Osteocyte (in vitro differentiated cells): ENCODE results near the gene RASSF5. TPM values are rescaled to one million over a fixed set of nuclear protein-coding genes. Genes with fewer than 3 reads are reported as not detected.

ENCODE experiments used
- DNase-seq: peaks from one replicate; pipeline ENCODE4 v3.0.0; 2021; ENCODE audit warnings: mixed read lengths; ENCODE audit not compliant: unreplicated experiment; ENCODE audit errors: extremely low spot score
- H3K27ac Mint-ChIP-seq: one replicate; pipeline ENCODE4 v1.8.0; 2021; ENCODE audit warnings: mild to moderate bottlenecking, mixed read lengths; ENCODE audit not compliant: unreplicated experiment
- H3K27me3 Mint-ChIP-seq: one replicate; pipeline ENCODE4 v1.8.0; 2021; ENCODE audit warnings: mixed read lengths; ENCODE audit not compliant: unreplicated experiment
- H3K36me3 Mint-ChIP-seq: one replicate; pipeline ENCODE4 v1.8.0; 2021; ENCODE audit warnings: mixed read lengths; ENCODE audit not compliant: unreplicated experiment
- H3K4me1 Mint-ChIP-seq: one replicate; pipeline ENCODE4 v1.8.0; 2021; ENCODE audit warnings: mixed read lengths; ENCODE audit not compliant: unreplicated experiment
- H3K4me3 Mint-ChIP-seq: one replicate; pipeline ENCODE4 v1.8.0; 2021; ENCODE audit warnings: mild to moderate bottlenecking, moderate library complexity, mixed read lengths; ENCODE audit not compliant: unreplicated experiment
- H3K9me3 Mint-ChIP-seq: one replicate; pipeline ENCODE4 v1.8.0; 2021; ENCODE audit warnings: mixed read lengths; ENCODE audit not compliant: unreplicated experiment
- CTCF ChIP-seq: fragments of 200-600 bp; sonication (generic); IDR thresholded peaks from 2 replicates; pipeline ENCODE4 v1.5.0; 2021; ENCODE audit warnings: antibody characterized with exemption, mild to moderate bottlenecking, moderate library complexity
- microRNA-seq: library from miRNA; unstranded; fragments of <30 nt; microRNA quantifications from one replicate; pipeline ENCODE4 v1.1.0, GENCODE V29; 2020; ENCODE audit not compliant: unreplicated experiment
- total RNA-seq: library from RNA; stranded (reverse); gene quantifications from 2 replicates; pipeline ENCODE4 v1.2.1, GENCODE V29; 2021

Gene RASSF5
- total RNA-seq, 1 donor from 2014 or later: not detected

GRCh38 chr1:206636671-206637070 is 129.3 kb downstream of the RASSF5 start:
- TF ChIP-seq CTCF: no peak
- Mint-ChIP-seq H3K27ac (no peak overlapping the region), H3K4me1 (peaks cover 19% of the 10 kb centered on the region), H3K36me3 (no peaks in the 10 kb centered on the region), H3K9me3 (no peaks in the 10 kb centered on the region), H3K4me3 (peak overlapping the region; percentile 79), H3K27me3 (peaks cover 6% of the 10 kb centered on the region)
- no peak for DNase-seq

- Mint-ChIP-seq H3K36me3 (no peaks in the 10 kb centered on the region), H3K9me3 (no peaks in the 10 kb centered on the region), H3K4me3 (no peak overlapping the region)
These were observed 130.3 kb downstream of the RASSF5 start for GRCh38 chr1:206637605-206638004.

More at GRCh38 chr1:206637605-206638004, 130.3 kb downstream of the RASSF5 start:
- TF ChIP-seq CTCF: no peak
- no peak overlapping the region for H3K27ac Mint-ChIP-seq
- DNase-seq: no peak
- peaks cover 2% of the 10 kb centered on the region for H3K27me3 Mint-ChIP-seq
- peaks cover 19% of the 10 kb centered on the region for H3K4me1 Mint-ChIP-seq

Small RNA genes within 50 kb of the gene (microRNA-seq; reads per million reads assigned to microRNA genes)
- gene MIR6769B: not detected

Other genes with a start within 250 kb of the RASSF5 start
- 7.5 and 8.5 TPM in 2 replicates for gene IKBKE, start 37.1 kb upstream of the RASSF5 start, total RNA-seq
- 53.2 and 56.8 TPM in 2 replicates for gene EIF2D, start 104.9 kb downstream of the RASSF5 start, total RNA-seq
- gene DYRK3, start 128.0 kb downstream of the RASSF5 start, total RNA-seq: 1.7 and 2.1 TPM in 2 replicates
- gene MAPKAPK2, start 177.4 kb downstream of the RASSF5 start, total RNA-seq: 62.4 and 67.5 TPM in 2 replicates